ENCODE results near the gene C2CD4C. TPM values are rescaled to one million over a fixed set of nuclear protein-coding genes. Genes with fewer than 3 reads are reported as not detected.

Gene C2CD4C
- total RNA-seq, 1 donor from 2014 or later = 1.1 TPM

GRCh38 chr19:369256-369655 lies 39.7 kb downstream of the C2CD4C start:
- H3K4me3 Mint-ChIP-seq (ENCODE audit: unreplicated experiment) = no peak overlapping the region
- TF ChIP-seq CTCF (IDR thresholded peaks at IDR 0.05) = no peak
- H3K27ac Mint-ChIP-seq (ENCODE audit: unreplicated experiment) = no peak overlapping the region
- peaks cover 44% of the 10 kb centered on the region for H3K27me3 Mint-ChIP-seq (ENCODE audit: low read depth)
- H3K9me3 Mint-ChIP-seq (ENCODE audit: low read depth) = no peaks in the 10 kb centered on the region
- H3K4me1 Mint-ChIP-seq (ENCODE audit: low read depth) = peaks cover 12% of the 10 kb centered on the region
- H3K36me3 Mint-ChIP-seq (ENCODE audit: low read depth) = no peaks in the 10 kb centered on the region
- DNase-seq (ENCODE audit: low spot score) = peak; percentile 68

GRCh38 chr19:368630-369024 lies 40.3 kb downstream of the C2CD4C start:
- no peak overlapping the region for H3K27ac Mint-ChIP-seq (ENCODE audit: unreplicated experiment)
- H3K36me3 Mint-ChIP-seq (ENCODE audit: low read depth) = no peaks in the 10 kb centered on the region
- peak; percentile 49 for DNase-seq (ENCODE audit: low spot score)
- H3K27me3 Mint-ChIP-seq (ENCODE audit: low read depth) = peaks cover 43% of the 10 kb centered on the region
- H3K4me1 Mint-ChIP-seq (ENCODE audit: low read depth) = peaks cover 12% of the 10 kb centered on the region
- H3K4me3 Mint-ChIP-seq (ENCODE audit: unreplicated experiment) = no peak overlapping the region
- no peaks in the 10 kb centered on the region for H3K9me3 Mint-ChIP-seq (ENCODE audit: low read depth)
- no peak for TF ChIP-seq CTCF (IDR thresholded peaks at IDR 0.05)

- DNase-seq (ENCODE audit: low spot score) = peak; percentile 44
- H3K27me3 Mint-ChIP-seq (ENCODE audit: low read depth) = peaks cover 41% of the 10 kb centered on the region
- no peak for TF ChIP-seq CTCF (IDR thresholded peaks at IDR 0.05)
- H3K27ac Mint-ChIP-seq (ENCODE audit: unreplicated experiment) = no peak overlapping the region
- peaks cover 12% of the 10 kb centered on the region for H3K4me1 Mint-ChIP-seq (ENCODE audit: low read depth)
- no peak overlapping the region for H3K4me3 Mint-ChIP-seq (ENCODE audit: unreplicated experiment)
- no peaks in the 10 kb centered on the region for H3K9me3 Mint-ChIP-seq (ENCODE audit: low read depth)
- H3K36me3 Mint-ChIP-seq (ENCODE audit: low read depth) = no peaks in the 10 kb centered on the region
Measured at GRCh38 chr19:367963-368629, 40.9 kb downstream of the C2CD4C start.

- H3K27ac Mint-ChIP-seq (ENCODE audit: unreplicated experiment) = no peak overlapping the region
- H3K4me1 Mint-ChIP-seq (ENCODE audit: low read depth) = peaks cover 11% of the 10 kb centered on the region
- no peak for TF ChIP-seq CTCF (IDR thresholded peaks at IDR 0.05)
- H3K27me3 Mint-ChIP-seq (ENCODE audit: low read depth) = peaks cover 41% of the 10 kb centered on the region
- no peak overlapping the region for H3K4me3 Mint-ChIP-seq (ENCODE audit: unreplicated experiment)
- no peaks in the 10 kb centered on the region for H3K36me3 Mint-ChIP-seq (ENCODE audit: low read depth)
- peak; percentile 42 for DNase-seq (ENCODE audit: low spot score)
- H3K9me3 Mint-ChIP-seq (ENCODE audit: low read depth) = no peaks in the 10 kb centered on the region
Measured at GRCh38 chr19:367561-367960, 41.4 kb downstream of the C2CD4C start.

GRCh38 chr19:366951-367350 lies 42.0 kb downstream of the C2CD4C start:
- peaks cover 5% of the 10 kb centered on the region for H3K4me1 Mint-ChIP-seq (ENCODE audit: low read depth)
- H3K27me3 Mint-ChIP-seq (ENCODE audit: low read depth) = peaks cover 41% of the 10 kb centered on the region
- H3K9me3 Mint-ChIP-seq (ENCODE audit: low read depth) = no peaks in the 10 kb centered on the region
- H3K4me3 Mint-ChIP-seq (ENCODE audit: unreplicated experiment) = no peak overlapping the region
- no peak for TF ChIP-seq CTCF (IDR thresholded peaks at IDR 0.05)
- peak; percentile 56 for DNase-seq (ENCODE audit: low spot score)
- no peaks in the 10 kb centered on the region for H3K36me3 Mint-ChIP-seq (ENCODE audit: low read depth)
- no peak overlapping the region for H3K27ac Mint-ChIP-seq (ENCODE audit: unreplicated experiment)

All from chondrocyte (in vitro differentiated cells).